Karpas-422 (cell line): ENCODE measurements around the gene TNNI3K. TPM values are rescaled to one million over a fixed set of nuclear protein-coding genes. Genes with fewer than 3 reads are reported as not detected.
A peak's percentile ranks its signal among the peaks of the same experiment; 100 is the strongest.

Source experiments
- DNase-seq: peaks from one replicate; pipeline ENCODE4 v3.0.0-alpha.2; 2015
- H2AFZ ChIP-seq: fragments of 200-600 bp; sonication (generic); 2 replicates; pipeline ENCODE4 v1.6.1; 2014; ENCODE audit warnings: antibody characterized with exemption, low read length, mixed read lengths
- H3K27ac ChIP-seq: fragments of 200-600 bp; sonication (generic); 2 replicates; pipeline ENCODE4 v1.5.1; 2014; ENCODE audit warnings: mild to moderate bottlenecking, low read length, moderate library complexity
- H3K27me3 ChIP-seq: fragments of 200-600 bp; sonication (generic); 2 replicates; pipeline ENCODE4 v1.6.1; 2014; ENCODE audit warnings: low read length, mixed read lengths
- H3K36me3 ChIP-seq: fragments of 200-600 bp; sonication (generic); 2 replicates; pipeline ENCODE4 v1.6.1; 2014; ENCODE audit warnings: low read length, mixed read lengths; ENCODE audit not compliant: insufficient read depth
- H3K4me1 ChIP-seq: fragments of 200-600 bp; sonication (generic); 2 replicates; pipeline ENCODE4 v1.6.1; 2014; ENCODE audit warnings: mild to moderate bottlenecking, low read length, mixed read lengths
- H3K4me2 ChIP-seq: fragments of 200-600 bp; sonication (generic); 2 replicates; pipeline ENCODE4 v1.6.1; 2014; ENCODE audit warnings: low read length, low read depth, mild to moderate bottlenecking; ENCODE audit not compliant: poor library complexity, severe bottlenecking
- H3K4me3 ChIP-seq: fragments of 200-600 bp; sonication (generic); 2 replicates; pipeline ENCODE4 v1.5.1; 2014; ENCODE audit warnings: mild to moderate bottlenecking, antibody characterized with exemption, low read length, mixed read lengths
- H3K79me2 ChIP-seq: fragments of 200-600 bp; sonication (generic); 2 replicates; pipeline ENCODE4 v1.6.1; 2014; ENCODE audit warnings: mild to moderate bottlenecking, low read length, mixed read lengths
- H3K9ac ChIP-seq: fragments of 200-600 bp; sonication (generic); 2 replicates; pipeline ENCODE4 v1.6.0; 2014; ENCODE audit warnings: low read length
- H3K9me2 ChIP-seq: fragments of 200-600 bp; sonication (generic), shearing (Covaris generic); replicated peaks from 2 replicates; pipeline ENCODE4 v1.6.0; 2014; ENCODE audit warnings: mild to moderate bottlenecking, low read length, moderate library complexity; ENCODE audit not compliant: insufficient read depth
- H3K9me3 ChIP-seq: fragments of 300-700, 200-600 bp; sonication (generic); 2 replicates; pipeline ENCODE4 v1.6.1; 2014; ENCODE audit warnings: low read length, mixed read lengths
- H4K20me1 ChIP-seq: fragments of 200-600 bp; sonication (generic); 2 replicates; pipeline ENCODE4 v1.6.1; 2014; ENCODE audit warnings: mild to moderate bottlenecking, antibody characterized with exemption, low read length, low read depth; ENCODE audit not compliant: insufficient read depth
- total RNA-seq: library from RNA; depleted of rRNA; stranded (reverse); fragments of >200 nt; shearing (Covaris generic); gene quantifications from 2 replicates; pipeline ENCODE4 v1.2.3, GENCODE V29; 2014; ENCODE audit warnings: low replicate concordance

Gene TNNI3K
- total RNA-seq, 1 experiment from 2014 or later, result 0.48 TPM

DNA sequence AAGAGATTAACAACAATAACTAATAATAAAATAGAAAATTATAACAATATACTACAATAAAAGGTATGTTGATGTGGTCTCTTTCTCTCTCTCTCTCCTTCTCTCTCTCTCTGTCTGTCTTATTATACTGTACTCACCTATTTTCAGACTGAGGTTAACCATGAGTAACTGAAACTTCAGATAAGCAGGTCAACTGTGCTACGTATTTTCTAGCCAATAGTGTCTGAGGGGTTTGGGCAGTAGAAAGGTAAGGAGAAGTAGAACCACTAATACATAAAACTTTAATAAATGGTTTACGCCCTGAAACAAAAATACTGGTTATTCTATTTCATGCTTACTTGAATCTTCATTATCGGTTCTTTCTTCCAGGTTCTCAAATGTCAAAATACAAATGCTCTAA lies 348.2 kb downstream of the TNNI3K start:
- no peak overlapping the region for H3K4me2 ChIP-seq
- H3K9me3 ChIP-seq, result no peaks in the 10 kb centered on the region
- H2AFZ ChIP-seq, result no peak overlapping the region
- DNase-seq, result no peak
- no peak overlapping the region for H3K27ac ChIP-seq
- no peaks in the 10 kb centered on the region for H3K27me3 ChIP-seq
- no peaks in the 10 kb centered on the region for H3K79me2 ChIP-seq
- H3K4me3 ChIP-seq, result no peak overlapping the region
- no peaks in the 10 kb centered on the region for H4K20me1 ChIP-seq
- H3K36me3 ChIP-seq, result no peaks in the 10 kb centered on the region
- H3K9me2 ChIP-seq, result no peaks in the 10 kb centered on the region
- no peak overlapping the region for H3K9ac ChIP-seq
- H3K4me1 ChIP-seq, result peaks cover 4% of the 10 kb centered on the region

DNA sequence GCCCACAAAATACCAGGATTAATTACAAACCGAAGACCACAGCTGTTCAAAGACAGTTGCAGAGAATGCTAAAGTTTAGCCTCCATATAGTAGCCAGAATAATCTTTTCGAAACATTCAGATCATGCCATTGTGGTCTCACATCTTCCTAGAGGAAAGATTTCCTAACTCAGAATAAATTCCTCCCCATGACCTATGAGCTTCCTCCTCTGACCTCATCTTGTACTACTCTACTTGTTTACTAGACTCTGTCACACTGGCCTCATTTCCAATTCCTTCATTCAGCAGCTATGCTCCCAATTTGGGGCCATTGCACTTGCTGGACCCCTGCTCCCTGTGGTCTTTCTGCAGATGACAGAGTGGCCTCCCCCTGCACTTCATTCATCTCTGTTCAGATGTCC lies 349.0 kb downstream of the TNNI3K start:
- no peaks in the 10 kb centered on the region for H3K27me3 ChIP-seq
- H3K4me2 ChIP-seq, result no peak overlapping the region
- peaks cover 4% of the 10 kb centered on the region for H3K4me1 ChIP-seq
- H3K9ac ChIP-seq, result no peak overlapping the region
- no peak overlapping the region for H2AFZ ChIP-seq
- no peaks in the 10 kb centered on the region for H3K9me3 ChIP-seq
- no peaks in the 10 kb centered on the region for H4K20me1 ChIP-seq
- H3K4me3 ChIP-seq, result no peak overlapping the region
- H3K79me2 ChIP-seq, result no peaks in the 10 kb centered on the region
- H3K9me2 ChIP-seq, result no peaks in the 10 kb centered on the region
- H3K27ac ChIP-seq, result no peak overlapping the region
- no peaks in the 10 kb centered on the region for H3K36me3 ChIP-seq
- DNase-seq, result no peak

DNA sequence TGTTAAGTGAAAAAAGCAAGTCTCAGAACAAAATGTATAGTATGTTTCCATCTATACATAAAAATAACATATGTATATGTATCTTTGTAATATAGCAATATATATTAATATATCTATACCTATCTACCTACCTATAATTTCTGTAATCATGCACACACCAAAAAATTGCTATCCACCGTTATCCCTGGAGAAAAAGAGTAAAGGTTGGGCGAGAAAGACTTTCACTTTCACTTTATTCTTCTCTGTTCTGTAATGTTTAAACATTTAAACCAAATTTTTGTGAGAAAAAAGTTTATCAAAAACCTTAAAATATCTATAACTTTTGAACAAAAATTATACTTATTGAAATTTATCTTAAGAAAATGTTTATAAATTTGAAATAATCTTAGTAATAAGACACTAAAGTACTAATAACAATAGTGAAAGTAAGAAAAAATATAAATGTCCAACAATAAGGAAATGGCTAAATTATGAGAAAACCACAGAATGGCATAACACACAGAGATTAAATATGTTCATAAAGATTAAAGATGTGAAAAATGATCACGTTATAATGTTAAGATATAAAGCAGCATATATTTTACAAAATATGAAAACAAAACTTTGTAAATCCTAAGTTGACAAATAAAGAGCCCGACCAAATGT lies 351.2 kb downstream of the TNNI3K start:
- Histone ChIP-seq H3K36me3 (no peaks in the 10 kb centered on the region), H3K27me3 (no peaks in the 10 kb centered on the region), H3K9me2 (no peaks in the 10 kb centered on the region), H3K9ac (no peak overlapping the region), H3K4me3 (peak overlapping the region; percentile 36; the same call in 1 of the 2 replicates), H4K20me1 (no peaks in the 10 kb centered on the region), H3K4me2 (peak overlapping the region; percentile 62), H3K9me3 (no peaks in the 10 kb centered on the region), H3K27ac (no peak overlapping the region), H3K79me2 (no peaks in the 10 kb centered on the region), H2AFZ (peak overlapping the region; percentile 96), H3K4me1 (peaks cover 4% of the 10 kb centered on the region)
- DNase-seq, result peak; percentile 44

DNA sequence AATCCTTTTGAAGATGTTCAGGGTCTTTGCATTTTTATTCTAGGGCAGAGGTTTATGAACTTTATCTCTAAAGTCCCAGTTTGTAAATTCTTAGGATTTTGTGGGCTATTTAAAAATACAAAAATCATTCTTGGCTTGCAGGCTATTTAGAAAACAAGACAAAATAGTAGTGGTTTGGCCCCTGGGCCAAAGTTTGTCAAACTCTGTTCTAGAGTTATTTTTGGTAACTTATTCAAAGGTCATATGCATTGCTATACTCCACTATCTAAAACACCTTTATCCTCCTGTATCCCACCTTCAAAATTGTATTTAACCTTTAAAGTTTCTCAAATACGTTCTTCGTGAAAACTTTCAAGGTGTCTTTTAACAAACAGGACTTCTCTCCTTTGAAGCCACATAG lies 352.7 kb downstream of the TNNI3K start:
- Histone ChIP-seq H3K36me3 (no peaks in the 10 kb centered on the region), H3K9me3 (no peaks in the 10 kb centered on the region), H3K27me3 (no peaks in the 10 kb centered on the region; the same call in 1 of the 2 replicates), H3K79me2 (no peaks in the 10 kb centered on the region), H4K20me1 (no peaks in the 10 kb centered on the region), H3K9ac (no peak overlapping the region), H3K4me2 (no peak overlapping the region), H3K9me2 (no peaks in the 10 kb centered on the region), H3K27ac (no peak overlapping the region), H3K4me3 (no peak overlapping the region), H3K4me1 (peaks cover 13% of the 10 kb centered on the region), H2AFZ (no peak overlapping the region)
- DNase-seq, result no peak

DNA sequence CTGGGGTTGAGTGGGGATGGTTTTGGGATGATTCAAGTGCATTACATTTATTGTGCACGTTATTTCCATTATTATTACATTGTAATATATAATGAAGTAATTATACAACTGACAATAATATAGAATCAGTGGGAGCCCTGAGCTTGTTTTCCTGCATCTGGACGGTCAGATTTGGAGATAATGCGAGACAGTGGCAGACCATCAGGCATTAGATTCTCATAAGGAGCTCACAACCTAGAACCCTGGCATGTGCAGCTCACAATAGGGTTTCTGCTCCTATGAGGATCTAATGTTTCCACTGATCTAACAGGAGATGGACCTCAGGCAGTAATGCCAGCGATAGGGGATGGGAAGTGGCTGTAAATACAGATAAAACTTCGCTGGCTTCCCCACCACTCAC lies 355.1 kb downstream of the TNNI3K start:
- H3K27me3 ChIP-seq, result no peaks in the 10 kb centered on the region; the same call in 1 of the 2 replicates
- H4K20me1 ChIP-seq, result no peaks in the 10 kb centered on the region
- no peak overlapping the region for H2AFZ ChIP-seq
- peaks cover 14% of the 10 kb centered on the region for H3K4me1 ChIP-seq
- no peak for DNase-seq
- no peak overlapping the region for H3K27ac ChIP-seq
- no peaks in the 10 kb centered on the region for H3K36me3 ChIP-seq
- no peak overlapping the region for H3K4me3 ChIP-seq
- no peak overlapping the region for H3K4me2 ChIP-seq
- H3K9ac ChIP-seq, result no peak overlapping the region
- no peaks in the 10 kb centered on the region for H3K79me2 ChIP-seq
- no peaks in the 10 kb centered on the region for H3K9me3 ChIP-seq
- no peaks in the 10 kb centered on the region for H3K9me2 ChIP-seq

DNA sequence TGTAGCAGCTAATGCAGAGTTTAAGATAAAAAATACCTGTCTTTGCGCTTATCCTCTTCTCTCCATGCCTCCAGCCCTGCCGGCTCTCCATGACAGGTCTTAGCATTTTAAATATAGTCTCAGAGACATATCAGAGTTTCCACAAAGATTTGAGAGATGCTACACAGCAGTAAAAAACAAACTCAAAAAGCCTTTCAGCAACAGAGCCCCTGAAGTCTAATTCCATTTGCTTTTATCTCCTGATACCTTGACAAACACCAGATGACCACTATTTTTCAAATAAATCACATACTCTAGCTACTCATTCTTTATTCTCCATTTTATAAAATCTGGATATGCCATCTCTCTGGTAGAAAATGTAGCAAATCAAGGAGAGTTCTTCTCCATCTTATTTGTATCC lies 356.8 kb downstream of the TNNI3K start:
- Histone ChIP-seq H3K4me2 (no peak overlapping the region), H3K79me2 (no peaks in the 10 kb centered on the region)

DNA sequence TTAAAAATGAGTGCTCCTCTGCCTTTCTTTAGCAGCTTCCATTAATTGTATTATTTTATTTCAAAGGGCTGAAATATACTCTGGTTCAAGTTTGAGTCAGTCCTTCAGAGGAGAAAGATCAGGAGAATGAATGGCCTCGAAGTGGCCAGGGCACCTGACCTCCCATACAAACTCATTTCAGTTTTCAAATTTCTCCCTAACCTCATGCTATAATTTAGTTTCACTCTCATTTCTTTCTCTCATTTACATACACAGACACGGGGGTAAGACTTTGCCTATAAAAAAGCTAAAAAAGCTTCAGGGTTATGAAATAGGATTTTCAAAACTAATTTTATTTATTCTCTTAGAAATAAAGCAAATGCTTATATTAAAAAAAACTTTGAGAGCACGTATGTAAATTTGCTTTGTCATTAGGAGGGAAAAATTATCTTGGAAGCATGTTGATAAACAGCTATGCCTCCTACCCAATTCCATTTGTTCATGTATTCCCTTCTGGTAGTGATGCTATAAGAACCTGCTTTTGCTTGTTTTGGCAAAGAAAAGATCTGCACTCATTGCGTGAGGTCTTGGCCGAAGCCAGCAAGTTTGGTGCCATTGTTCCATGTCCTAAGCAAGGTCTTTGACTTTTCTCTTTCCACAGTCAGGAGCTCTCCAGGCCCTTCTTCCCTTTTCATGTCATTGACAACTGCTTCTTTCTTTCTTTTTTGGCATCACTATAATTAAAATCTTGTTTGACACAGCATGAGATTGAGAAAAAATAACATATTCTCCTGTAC lies 357.6 kb downstream of the TNNI3K start:
- Histone ChIP-seq H4K20me1 (no peaks in the 10 kb centered on the region), H3K36me3 (no peaks in the 10 kb centered on the region), H2AFZ (no peak overlapping the region), H3K4me1 (peaks cover 10% of the 10 kb centered on the region), H3K27me3 (no peaks in the 10 kb centered on the region; the same call in 1 of the 2 replicates), H3K9ac (no peak overlapping the region), H3K9me3 (no peaks in the 10 kb centered on the region), H3K27ac (no peak overlapping the region), H3K79me2 (no peaks in the 10 kb centered on the region), H3K4me2 (peak overlapping the region; percentile 40), H3K9me2 (no peaks in the 10 kb centered on the region), H3K4me3 (no peak overlapping the region)
- DNase-seq, result no peak

More for the DNA sequence above, 356.8 kb downstream of the TNNI3K start:
- Histone ChIP-seq H3K36me3 (no peaks in the 10 kb centered on the region), H2AFZ (no peak overlapping the region), H4K20me1 (no peaks in the 10 kb centered on the region), H3K27me3 (no peaks in the 10 kb centered on the region; the same call in 1 of the 2 replicates), H3K4me1 (peaks cover 10% of the 10 kb centered on the region), H3K9me3 (no peaks in the 10 kb centered on the region), H3K27ac (no peak overlapping the region), H3K4me3 (no peak overlapping the region), H3K9ac (no peak overlapping the region), H3K9me2 (no peaks in the 10 kb centered on the region)
- DNase-seq, result no peak
